ENCODE results near the gene ALDH3B1.

The ALDH3B1 gene

GRCh38 chr11:68071281-68072048, 61.3 kb downstream of the ALDH3B1 start:
- no peak for DNase-seq (ENCODE audit: low spot score)

DNA sequence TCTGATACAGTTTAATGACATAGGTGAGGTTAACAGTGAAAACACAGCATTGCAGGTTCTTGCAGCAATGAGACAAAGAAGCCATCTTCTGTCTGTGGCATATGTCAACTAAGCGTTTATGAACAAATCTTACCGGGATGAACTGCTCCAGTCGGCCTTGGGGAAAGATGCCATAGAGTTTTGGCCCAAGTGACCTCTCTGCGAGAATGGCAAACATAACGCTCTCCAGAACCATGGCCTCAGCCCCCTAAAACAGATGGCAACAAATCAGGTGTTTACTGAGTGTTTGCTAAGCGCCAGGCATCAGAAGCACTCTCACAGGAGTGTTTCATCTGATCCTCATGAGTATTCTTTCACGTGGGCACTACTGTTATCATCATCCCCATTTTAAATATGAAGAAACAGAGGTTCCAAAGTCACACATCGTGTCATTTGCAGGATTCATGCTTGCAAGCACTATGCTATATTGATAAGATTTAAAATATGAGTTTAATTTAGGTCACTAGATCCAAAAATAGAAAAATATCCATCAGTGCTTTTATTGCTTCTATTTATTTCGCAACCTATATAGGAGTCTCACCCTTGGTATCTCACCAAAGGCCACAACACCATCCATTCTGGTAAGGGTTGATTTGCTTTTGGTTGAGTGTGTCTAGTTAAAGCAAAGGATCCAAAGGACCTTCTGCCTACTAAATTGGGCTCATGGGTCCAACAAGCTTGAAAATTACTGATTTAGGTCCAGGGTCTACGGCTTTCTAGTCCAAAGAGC, 64.6 kb downstream of the ALDH3B1 start:
- DNase-seq (ENCODE audit: low spot score), result no peak

DNA sequence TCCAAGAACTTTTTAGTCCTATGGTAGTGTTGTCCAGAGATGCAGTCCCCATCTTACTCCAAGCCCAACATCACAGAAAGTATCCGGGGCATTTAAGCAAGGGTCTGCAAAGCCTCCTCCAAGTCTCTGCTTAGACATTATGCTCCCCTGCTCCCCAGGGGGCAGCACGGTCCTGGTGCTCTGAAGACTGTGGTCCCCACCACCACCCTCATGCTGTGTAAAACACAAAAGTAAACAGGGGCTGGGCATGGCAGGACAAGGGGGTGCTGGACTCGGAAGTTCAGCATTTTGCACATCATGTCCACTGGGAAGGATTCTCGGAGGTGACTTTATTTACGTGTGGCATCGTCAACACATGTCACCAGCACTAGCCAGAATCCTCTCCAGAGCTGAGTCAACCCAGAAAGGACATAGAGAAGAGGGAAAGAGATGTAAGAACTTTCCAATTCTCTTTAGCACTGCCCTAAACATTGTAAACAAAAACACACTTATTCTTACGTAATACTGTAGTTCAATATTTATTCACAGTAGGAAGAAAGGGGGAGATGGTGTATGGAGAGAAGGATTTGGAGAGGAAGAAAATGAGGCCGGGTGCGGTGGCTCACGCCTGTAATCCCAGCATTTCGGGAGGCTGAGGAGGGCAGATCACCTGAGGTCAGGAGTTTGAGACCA, 66.4 kb downstream of the ALDH3B1 start:
- DNase-seq (ENCODE audit: low spot score), result no peak

DNA sequence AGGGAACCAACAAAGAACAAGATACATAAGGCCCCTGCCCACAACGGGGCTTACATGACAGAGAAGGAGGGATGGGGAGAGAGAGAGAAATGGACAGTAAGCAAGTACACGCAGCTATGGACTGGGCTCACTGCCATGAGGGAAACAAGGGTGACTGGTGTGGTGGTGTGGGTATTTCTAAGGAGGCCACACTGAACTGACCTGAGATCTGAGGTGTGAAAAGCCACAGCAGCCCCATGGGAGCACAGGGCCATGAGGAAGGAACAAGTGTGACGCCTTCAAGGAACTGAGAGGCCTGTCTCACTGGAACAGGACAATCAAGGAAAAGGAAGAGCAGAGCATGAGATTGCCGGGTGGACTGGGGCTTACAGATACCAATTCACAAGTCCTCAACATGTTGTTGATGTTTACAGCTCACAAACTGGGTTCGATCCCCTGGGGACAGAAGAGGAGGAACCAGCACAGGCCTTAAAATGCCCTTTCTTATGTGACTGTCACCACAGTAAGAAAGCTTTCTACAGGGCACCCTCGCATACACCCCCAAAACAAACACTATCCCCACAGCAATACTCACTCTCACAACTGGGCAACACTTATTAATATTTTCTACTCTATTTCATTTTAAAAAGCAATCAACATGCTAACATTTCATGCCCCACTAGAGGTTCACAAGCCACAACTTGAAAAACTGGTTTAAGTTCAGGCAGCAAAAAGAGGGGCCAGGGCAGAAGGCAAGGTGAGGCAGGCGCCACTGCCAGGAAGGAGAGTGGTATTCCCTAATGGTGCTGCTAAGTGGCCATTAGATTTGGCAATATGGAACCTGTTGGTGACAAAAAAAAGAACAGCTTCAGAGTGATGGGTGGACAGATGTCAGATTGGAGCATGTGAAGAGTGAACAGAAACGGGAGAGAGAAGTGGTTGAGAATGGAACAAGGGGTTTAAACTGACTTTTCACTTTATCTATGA, 67.8 kb downstream of the ALDH3B1 start:
- no peak for DNase-seq (ENCODE audit: low spot score)
